HepG2 (cell line): ENCODE results near the gene SFTPB. TPM values are rescaled to one million over a fixed set of nuclear protein-coding genes. Genes with fewer than 3 reads are reported as not detected.

Experiments used
- ADNP ChIP-seq: sonication (generic); formaldehyde crosslinking; IDR thresholded peaks from 2 replicates; pipeline ENCODE4 v1.4.0; 2020; ENCODE audit warnings: missing genetic modification reagents
- BORCS8-MEF2B ChIP-seq: sonication (generic); formaldehyde crosslinking; IDR thresholded peaks from 2 replicates; pipeline ENCODE4 v1.8.0; 2022; ENCODE audit warnings: mild to moderate bottlenecking, missing genetic modification reagents
- FOXP1 ChIP-seq, 2 experiments: fragments of 450-650 bp in 1 of 2; IDR thresholded peaks; 2 replicates each; pipeline ENCODE4 v1.6.1; 2017 to 2018; ENCODE audit warnings: antibody characterized with exemption in 1 of 2
- HCFC1 ChIP-seq: fragments of 150-350 bp; IDR thresholded peaks from 2 replicates; pipeline ENCODE4 v1.6.1; 2014; ENCODE audit warnings: low read depth, low read length
- HOXA5 ChIP-seq: sonication (generic); formaldehyde crosslinking; IDR thresholded peaks from 2 replicates; pipeline ENCODE4 v1.4.0; 2020; ENCODE audit warnings: missing genetic modification reagents
- IRF2 ChIP-seq: IDR thresholded peaks from 2 replicates; pipeline ENCODE4 v1.6.1; 2018; ENCODE audit warnings: missing genetic modification reagents, missing compliant biosample characterization
- IRF9 ChIP-seq: sonication (generic); formaldehyde crosslinking; IDR thresholded peaks from 2 replicates; pipeline ENCODE4 v1.8.0; 2022; ENCODE audit warnings: missing genetic modification reagents, mild to moderate bottlenecking, borderline replicate concordance
- MAFG ChIP-seq: sonication (generic); formaldehyde crosslinking; IDR thresholded peaks from 2 replicates; pipeline ENCODE4 v1.5.1; 2020; ENCODE audit warnings: mild to moderate bottlenecking, missing genetic modification reagents
- MAFK ChIP-seq, 2 experiments: IDR thresholded peaks in 1 of 2; conservative IDR thresholded peaks in 1 of 2; 2 replicates each; pipeline ENCODE4 v1.6.1; 2011; ENCODE audit warnings: improper control_type of control experiment in 2 of 2, low read length in 2 of 2
- MTERF4 ChIP-seq: sonication (generic); formaldehyde crosslinking; IDR thresholded peaks from 2 replicates; pipeline ENCODE4 v1.8.0; 2023; ENCODE audit warnings: mild to moderate bottlenecking, missing genetic modification reagents
- MZF1 ChIP-seq: sonication (generic); formaldehyde crosslinking; IDR thresholded peaks from 2 replicates; pipeline ENCODE4 v1.8.1; 2023; ENCODE audit warnings: mild to moderate bottlenecking, missing genetic modification reagents, borderline replicate concordance
- NONO ChIP-seq, 2 experiments: fragments of 450-650 bp in 1 of 2; sonication (generic) in 1 of 2; formaldehyde crosslinking in 1 of 2; IDR thresholded peaks in 1 of 2; conservative IDR thresholded peaks in 1 of 2; 2 replicates each; pipeline versions ENCODE4 v1.6.1 to v1.8.0; 2017 to 2022; ENCODE audit warnings: mild to moderate bottlenecking in 1 of 2, missing genetic modification reagents in 1 of 2, moderate library complexity in 1 of 2
- RORA ChIP-seq: sonication (generic); formaldehyde crosslinking; IDR thresholded peaks from 2 replicates; pipeline ENCODE4 v1.5.0; 2020; ENCODE audit warnings: mild to moderate bottlenecking, missing genetic modification reagents, moderate library complexity
- SIX4 ChIP-seq: sonication (generic); formaldehyde crosslinking; IDR thresholded peaks from 2 replicates; pipeline ENCODE4 v1.4.0; 2020; ENCODE audit warnings: missing genetic modification reagents
- STAT5B ChIP-seq: sonication (generic); formaldehyde crosslinking; IDR thresholded peaks from 2 replicates; pipeline ENCODE4 v1.4.0; 2020; ENCODE audit warnings: missing genetic modification reagents
- WIZ ChIP-seq: sonication (generic); formaldehyde crosslinking; IDR thresholded peaks from 2 replicates; pipeline ENCODE4 v1.5.1; 2020; ENCODE audit warnings: mild to moderate bottlenecking, missing genetic modification reagents
- ZFX ChIP-seq: sonication (generic); formaldehyde crosslinking; IDR thresholded peaks from 2 replicates; pipeline ENCODE4 v1.4.0; 2020; ENCODE audit warnings: mild to moderate bottlenecking, low read depth, missing genetic modification reagents, moderate library complexity
- ZGPAT ChIP-seq: IDR thresholded peaks from 2 replicates; pipeline ENCODE4 v1.6.1; 2016; ENCODE audit warnings: mild to moderate bottlenecking
- ZNF317 ChIP-seq: sonication (generic); formaldehyde crosslinking; IDR thresholded peaks from 2 replicates; pipeline ENCODE4 v1.5.0; 2020; ENCODE audit warnings: mild to moderate bottlenecking, missing genetic modification reagents
- ZNF460 ChIP-seq: sonication (generic); formaldehyde crosslinking; IDR thresholded peaks from 2 replicates; pipeline ENCODE4 v1.5.1; 2020; ENCODE audit warnings: missing genetic modification reagents, mild to moderate bottlenecking, borderline replicate concordance
- ZNF510 ChIP-seq: sonication (generic); formaldehyde crosslinking; IDR thresholded peaks from 2 replicates; pipeline ENCODE4 v1.4.0; 2020; ENCODE audit warnings: low read depth, mild to moderate bottlenecking, missing genetic modification reagents
- ZNF563 ChIP-seq: sonication (generic); formaldehyde crosslinking; IDR thresholded peaks from 2 replicates; pipeline ENCODE4 v1.8.0; 2022; ENCODE audit warnings: mild to moderate bottlenecking, moderate library complexity, missing genetic modification reagents
- ZNF619 ChIP-seq: sonication (generic); formaldehyde crosslinking; IDR thresholded peaks from 2 replicates; pipeline ENCODE4 v1.4.0; 2020; ENCODE audit warnings: mild to moderate bottlenecking, missing genetic modification reagents
- ZSCAN21 ChIP-seq: sonication (generic); formaldehyde crosslinking; IDR thresholded peaks from 2 replicates; pipeline ENCODE4 v1.8.0; 2022; ENCODE audit warnings: mild to moderate bottlenecking, missing genetic modification reagents, moderate library complexity, borderline replicate concordance
- polyA plus RNA-seq, 8 experiments: library from polyadenylated mRNA; depleted of rRNA in 3 of 8; stranded (reverse) in 7 of 8; unstranded in 1 of 8; fragments of >200 nt; fragmentation: Illumina TruSeq in 4 of 8; extraction: Trizol in 4 of 8; gene quantifications; 2 replicates each; pipeline versions ENCODE4 v1.2.1 to v1.2.3, GENCODE V29; 2011 to 2016; ENCODE audit warnings: low read depth in 4 of 8, missing spikeins in 1 of 8, mixed read lengths in 1 of 8; ENCODE audit not compliant: insufficient read depth in 1 of 8
- total RNA-seq, 5 experiments: library from RNA; depleted of rRNA; stranded (reverse); fragments of >200 nt; fragmentation: Illumina TruSeq; extraction: Trizol; gene quantifications; 2 replicates each; pipeline ENCODE4 v1.2.3, GENCODE V29; 2016; ENCODE audit warnings: low read depth in 1 of 5

Gene SFTPB
- total and polyA plus RNA-seq, 2 of the 13 experiments (the other 11 are each of a cell fraction or from before 2014, with no cell fraction given), result not detected

- TF ChIP-seq SIX4 (CRISPR knock-in tag) (no peak), ZNF317 (CRISPR knock-in tag) (no peak), ADNP (CRISPR knock-in tag) (no peak), ZNF619 (CRISPR knock-in tag) (no peak; the same call in 1 of the 2 replicates), MTERF4 (CRISPR knock-in tag) (no peak), ZFX (CRISPR knock-in tag) (no peak), RORA (CRISPR knock-in tag) (no peak), HOXA5 (CRISPR knock-in tag) (no peak), IRF9 (CRISPR knock-in tag) (peak; percentile 44; the same call in 1 of the 2 replicates), IRF2 (CRISPR knock-in tag) (0 out of 2 replicates have a peak, but pooled peaks have one; percentile 50), STAT5B (CRISPR knock-in tag) (no peak), ZNF460 (CRISPR knock-in tag) (no peak), MAFG (no peak), MZF1 (no peak; the same call in 1 of the 2 replicates), ZSCAN21 (no peak; the same call in 1 of the 2 replicates), HCFC1 (no peak), ZNF510 (CRISPR knock-in tag) (no peak), WIZ (CRISPR knock-in tag) (no peak), ZGPAT (no peak), ZNF563 (no peak), NONO (IDR thresholded peaks at IDR 0.05) (no peak), NONO (CRISPR knock-in tag; conservative IDR thresholded peaks at IDR 0.05) (no peak), BORCS8-MEF2B (CRISPR knock-in tag) (peak; percentile 59; the same call in 1 of the 2 replicates), FOXP1 (IDR thresholded peaks at IDR 0.05) (no peak), FOXP1 (CRISPR knock-in tag; IDR thresholded peaks at IDR 0.05) (no peak), MAFK (conservative IDR thresholded peaks at IDR 0.05 in 1 of 2, IDR thresholded peaks at IDR 0.05 in 1 of 2; ENCODE audit: low read length in 2 of 2) (no peak)
Measured at GRCh38 chr2:85678794-85679672, 11.0 kb upstream of the SFTPB start (continued).
